GM19455 (cell line): ENCODE measurements around the gene SPHK1.

Experiments
- ATAC-seq: cut with Tn5 transposase; IDR thresholded peaks from one replicate; pipeline ENCODE4 v1.9.1; 2021; ENCODE audit not compliant: unreplicated experiment

The SPHK1 gene

DNA sequence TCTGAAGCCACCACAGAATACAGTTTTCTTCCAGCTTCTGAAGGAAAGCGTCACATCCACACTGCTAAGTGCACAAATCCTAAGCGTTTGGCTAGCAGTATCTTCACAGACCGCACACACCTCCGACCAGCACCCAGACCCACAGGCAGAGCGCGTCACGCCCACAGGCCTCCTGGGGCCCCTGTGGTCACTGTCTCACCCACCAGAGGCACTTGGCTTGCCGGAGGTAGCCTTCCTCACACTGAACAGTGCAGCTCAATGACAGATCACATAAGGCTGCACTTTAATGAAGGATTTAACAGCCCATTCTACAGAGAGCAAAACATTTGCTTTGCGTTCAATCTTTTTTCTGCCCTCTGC, 21.2 kb downstream of the SPHK1 start:
- no peak for ATAC-seq

DNA sequence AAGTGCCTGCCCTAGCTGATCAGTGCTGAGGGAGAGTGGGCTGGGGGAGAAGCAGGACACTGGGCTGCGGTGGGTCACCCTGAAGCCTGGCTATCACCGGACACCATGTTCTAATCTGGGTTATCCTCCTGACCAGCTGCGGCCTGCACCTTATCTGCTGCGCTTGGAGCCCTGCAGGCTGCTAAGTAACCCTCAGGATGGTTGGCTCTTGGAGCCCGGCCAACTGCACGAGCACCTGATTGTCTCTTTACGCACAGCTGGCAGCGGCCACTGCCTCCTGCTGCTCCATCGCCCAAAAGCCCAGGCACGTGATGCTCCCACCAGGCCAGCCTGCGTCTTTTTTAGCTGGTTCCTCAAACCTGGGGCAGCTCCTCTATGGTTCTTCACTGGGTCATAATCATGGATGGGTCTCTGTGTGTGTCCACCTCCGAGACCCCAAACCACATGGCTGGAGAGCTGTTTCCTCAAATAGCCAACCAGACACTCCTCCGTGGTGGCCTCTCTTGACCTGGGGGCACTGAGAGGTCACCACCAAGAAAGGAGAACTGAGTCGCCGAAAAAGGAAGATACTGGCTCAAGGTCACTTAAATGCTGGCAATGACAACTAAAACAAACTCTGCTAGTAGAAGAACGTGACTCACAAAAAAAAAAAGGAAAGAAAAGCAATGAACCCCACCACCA, 21.7 kb downstream of the SPHK1 start:
- ATAC-seq = no peak

DNA sequence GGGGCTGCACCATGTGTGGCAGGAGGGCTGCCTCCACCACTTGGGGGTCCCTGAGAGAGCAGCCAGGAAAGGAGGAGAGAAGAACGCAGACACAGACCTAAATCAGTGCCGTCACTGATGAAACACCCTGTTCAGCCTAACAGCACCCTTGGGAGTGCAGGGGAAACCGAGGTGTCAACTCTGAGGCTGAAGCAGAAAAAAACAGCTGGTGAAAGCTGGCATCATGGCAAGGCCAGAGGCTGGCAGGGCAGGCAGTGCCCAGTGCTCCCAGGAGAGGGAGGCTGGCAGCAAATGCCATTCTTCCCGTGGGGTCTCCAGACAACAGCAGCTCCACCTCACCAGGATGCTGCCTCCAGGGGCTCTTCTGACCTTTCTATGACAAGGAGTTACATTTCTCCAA, 23.1 kb downstream of the SPHK1 start:
- no peak for ATAC-seq

DNA sequence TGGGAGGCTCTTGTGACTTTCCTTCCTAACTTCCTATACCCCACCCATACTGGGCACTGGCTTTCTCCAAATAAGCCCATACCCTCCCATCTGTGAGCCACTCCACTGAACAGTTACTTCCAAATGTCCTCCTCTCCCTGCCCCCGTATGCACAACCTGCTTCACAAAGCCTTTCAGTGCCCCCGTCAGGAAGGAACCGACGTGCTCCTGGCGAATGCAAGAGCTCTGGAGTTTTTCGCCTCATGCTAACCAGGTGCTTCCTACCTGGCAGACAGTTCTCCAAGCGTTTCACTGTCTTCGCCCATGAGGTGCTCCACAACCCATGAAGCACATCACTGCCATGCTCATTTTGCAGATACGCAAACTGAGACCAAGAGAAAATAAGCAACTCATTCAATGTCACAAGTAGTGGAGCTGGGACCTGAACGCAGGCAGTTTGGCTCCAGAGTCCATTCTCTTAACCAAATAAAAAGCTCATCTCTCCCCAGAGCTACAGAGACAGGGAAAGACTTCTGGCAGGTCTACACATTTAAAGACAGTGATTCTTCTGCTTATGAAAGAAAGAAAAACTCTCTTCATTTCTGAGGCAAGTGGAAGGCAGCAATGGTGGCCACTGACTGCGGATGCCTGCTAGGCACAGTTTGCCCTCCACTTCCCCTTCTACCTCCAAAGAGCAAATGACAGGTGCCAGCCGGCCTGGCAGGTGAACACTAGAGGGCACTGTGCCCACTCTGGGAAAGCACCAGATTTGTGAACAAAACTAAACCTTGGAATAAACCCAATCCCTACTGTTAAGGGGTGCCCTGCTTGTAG, 23.8 kb downstream of the SPHK1 start:
- no peak for ATAC-seq

DNA sequence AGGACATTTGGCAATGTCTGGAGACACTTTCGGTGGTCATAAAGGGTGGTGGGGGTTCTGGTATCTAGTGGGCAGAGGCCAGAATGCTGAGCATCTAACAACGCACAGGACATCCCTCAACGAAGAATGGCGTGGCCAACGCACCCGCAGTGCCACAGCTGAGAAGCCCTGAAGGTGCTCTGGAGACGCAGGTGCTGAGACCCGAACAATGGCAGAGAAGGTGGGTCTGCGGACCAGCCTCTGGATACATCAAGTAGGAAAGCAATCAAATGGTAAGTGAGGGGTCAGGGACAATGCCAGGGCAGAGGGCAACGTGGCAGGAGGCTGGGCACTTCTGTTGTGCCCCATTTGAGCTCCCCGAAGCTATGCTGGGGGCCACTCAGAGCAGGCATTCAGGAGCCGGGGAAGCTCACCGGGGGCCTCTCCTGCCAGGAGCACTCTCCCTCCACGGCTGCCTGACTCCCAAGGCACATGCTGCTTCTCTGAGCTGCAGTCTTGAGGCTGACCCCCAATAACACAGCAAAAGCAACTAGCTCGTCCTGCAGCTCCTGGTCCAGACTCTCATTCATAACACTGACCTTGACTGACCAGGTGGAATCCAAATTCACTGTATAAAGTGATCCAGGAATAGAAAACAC, 26.0 kb downstream of the SPHK1 start:
- no peak for ATAC-seq

DNA sequence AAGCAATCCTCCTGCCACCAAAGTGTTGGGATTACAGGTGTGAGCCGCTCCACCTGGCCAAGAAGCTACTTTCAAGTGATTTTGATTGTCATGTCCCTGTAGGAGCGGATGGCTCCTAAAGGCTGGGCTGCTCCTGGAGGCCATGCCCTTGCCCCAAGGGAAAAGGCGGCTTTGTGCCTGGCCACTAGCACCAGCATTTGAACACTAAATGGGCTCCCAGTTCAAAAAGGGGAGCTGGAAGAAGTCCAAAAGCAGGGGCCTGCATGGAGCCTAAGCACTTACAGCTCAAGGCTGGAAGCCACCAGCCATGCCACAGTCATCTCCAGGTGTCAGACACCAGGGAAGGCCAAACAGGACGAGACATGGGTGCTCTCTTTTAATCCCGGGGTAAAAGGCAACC, 26.8 kb downstream of the SPHK1 start:
- ATAC-seq = no peak

DNA sequence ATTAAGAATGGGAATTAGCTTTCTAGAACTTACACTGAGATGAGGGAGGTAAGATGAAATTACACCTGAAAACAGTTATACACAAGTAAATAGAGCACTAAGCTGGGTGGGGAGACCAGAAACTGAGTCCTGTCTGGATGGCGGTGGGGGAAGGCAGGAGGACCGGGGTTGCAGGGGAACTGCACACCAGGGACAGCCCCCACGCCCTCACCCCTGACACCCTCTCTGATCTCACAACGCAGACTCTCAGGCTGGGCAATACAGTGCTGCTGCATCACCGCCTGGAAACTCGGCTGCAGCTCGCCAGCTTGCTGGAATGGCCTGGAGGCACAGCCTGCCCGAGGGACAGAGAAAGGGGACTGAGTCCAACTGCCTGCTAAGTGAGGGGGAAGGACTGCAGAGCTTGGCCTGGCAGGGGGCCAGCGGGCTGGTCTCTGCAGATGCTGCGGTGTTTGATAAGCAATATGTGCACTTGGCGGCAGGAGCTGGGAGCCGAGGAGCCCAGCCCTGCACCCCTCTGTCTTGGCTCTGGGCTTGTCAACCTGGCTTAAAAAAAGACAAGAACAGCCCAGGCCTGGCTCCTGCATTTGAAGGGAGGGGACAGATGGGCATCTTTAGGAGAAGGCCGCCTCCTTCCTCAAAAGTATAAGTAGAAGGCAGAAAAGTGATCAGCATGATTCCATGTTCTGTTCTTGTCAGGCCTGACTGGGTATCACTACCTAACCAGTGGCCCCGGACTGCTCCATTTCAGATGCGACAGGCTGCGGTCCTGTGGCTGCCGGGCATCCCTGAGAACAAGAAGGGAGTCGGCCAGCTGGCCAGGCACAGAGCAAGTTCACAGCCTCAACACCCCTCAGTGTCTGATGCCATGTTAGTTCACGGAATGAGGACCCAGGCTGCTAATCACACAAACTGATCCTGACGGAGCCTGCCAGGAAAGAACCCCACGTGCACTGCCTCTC, 30.2 kb downstream of the SPHK1 start:
- no peak for ATAC-seq

DNA sequence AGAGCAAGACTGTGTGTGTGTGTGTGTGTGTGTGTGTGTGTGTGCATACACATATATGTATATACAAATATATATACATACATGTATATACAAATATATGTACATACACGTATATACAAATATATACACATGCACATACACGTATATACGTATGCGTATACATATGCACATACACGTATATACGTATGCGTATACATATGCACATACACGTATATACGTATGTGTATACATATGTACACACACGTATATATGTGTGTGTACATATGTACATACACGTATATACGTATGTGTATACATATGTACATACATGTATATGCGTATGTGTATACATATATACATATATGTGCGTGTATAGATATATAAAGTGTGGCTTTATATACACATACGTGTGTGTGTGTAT, 31.4 kb downstream of the SPHK1 start:
- no peak for ATAC-seq

DNA sequence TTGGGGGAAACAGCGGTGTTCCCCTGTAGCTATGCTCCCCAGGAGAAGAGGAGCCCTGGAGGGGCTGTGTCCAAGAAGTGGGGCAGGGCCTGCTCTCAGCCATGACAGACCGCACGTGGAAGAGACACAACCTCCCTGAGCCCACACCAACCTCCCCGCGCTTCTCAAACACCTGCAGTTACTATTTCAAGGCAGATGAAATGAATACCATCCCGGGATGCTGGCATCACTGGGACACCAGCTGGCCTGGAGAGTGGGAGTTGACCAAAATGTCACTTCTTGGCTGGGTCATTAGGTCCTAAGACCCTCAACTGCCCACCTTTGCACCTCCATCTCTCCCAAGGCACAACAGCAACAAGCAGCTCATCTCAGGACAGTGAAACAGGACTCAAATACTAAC, 32.0 kb downstream of the SPHK1 start:
- no peak for ATAC-seq

DNA sequence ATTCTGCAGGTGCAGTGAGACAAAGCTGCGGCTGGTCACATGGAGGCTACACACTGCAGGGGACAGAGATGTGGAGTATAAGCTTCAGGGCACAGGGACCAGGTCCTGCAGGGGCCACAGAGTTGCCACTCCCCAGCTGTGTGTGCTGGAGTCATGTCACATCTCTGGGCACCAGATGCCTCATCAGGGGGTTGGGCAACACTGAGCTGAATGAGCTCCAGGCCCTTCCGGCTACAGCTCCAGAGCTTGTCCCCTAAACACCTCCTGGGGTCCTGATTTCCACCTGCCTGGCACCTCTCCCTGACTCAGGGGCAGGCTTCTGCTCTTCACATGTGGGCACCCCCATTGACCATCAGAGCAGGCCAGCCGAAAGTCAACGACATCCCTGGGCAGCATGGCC, 32.5 kb downstream of the SPHK1 start:
- ATAC-seq = no peak

DNA sequence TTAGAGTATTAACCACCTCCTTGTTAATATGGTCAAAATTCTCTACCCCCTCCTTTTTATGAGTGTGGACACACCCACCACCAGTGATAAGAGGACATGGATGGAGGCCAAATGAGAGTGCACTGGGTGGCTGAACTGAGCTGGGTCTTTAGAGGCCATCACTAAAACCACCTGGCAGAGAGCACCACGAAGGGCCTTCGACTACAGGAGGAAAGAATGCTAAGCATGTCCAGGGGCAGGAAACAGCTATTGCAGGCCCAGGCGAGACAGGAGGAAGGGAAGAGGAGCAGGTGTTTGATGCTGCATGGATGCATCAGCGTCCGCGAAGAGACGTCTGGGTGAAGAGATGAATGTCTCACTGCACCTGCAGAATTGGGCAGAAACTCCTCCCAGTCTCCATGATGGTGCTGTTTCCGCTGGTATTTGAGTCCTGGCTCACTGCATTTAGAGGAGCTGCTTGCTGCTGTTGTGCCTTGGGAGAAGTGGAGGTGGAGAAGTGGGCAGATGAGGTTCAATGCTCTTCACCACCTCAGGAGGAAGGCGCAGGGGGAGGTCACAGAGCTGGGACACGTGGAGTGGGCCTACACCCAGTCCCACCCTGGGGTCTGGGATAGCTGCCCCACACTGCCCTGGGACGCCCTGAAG, 33.2 kb downstream of the SPHK1 start:
- no peak for ATAC-seq

DNA sequence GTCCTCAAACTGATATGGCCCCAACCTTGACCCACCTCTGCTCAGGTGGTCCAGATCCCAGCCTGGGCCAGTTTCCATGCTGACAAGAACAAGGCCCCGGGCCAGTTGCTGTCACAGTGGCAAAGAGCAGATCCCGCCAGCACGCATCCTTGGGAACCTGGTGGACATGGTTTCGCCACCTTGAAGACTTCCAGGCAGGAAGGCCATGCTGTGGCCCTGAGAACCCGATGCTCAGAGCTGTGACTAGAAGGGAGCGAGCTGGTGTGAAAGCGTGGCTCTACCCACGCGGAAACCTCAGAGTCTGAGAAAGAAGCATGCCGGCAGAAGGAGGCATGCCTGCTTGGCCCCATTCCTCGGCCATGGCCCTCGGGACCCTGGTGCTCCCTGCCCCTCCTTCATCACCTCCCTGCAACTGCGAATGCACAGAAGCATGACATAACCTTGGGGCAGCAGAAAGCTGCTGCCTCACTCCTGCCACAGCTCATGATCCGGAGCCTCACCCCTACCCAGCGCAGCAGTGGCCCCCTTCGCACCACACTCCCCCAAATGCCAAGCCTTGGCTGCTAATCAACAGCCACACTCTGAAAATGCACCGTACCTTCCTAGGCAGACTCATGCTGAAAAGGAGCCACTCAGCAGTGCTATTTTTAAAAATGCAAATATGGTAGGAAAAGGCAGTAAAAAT, 35.3 kb downstream of the SPHK1 start:
- no peak for ATAC-seq

DNA sequence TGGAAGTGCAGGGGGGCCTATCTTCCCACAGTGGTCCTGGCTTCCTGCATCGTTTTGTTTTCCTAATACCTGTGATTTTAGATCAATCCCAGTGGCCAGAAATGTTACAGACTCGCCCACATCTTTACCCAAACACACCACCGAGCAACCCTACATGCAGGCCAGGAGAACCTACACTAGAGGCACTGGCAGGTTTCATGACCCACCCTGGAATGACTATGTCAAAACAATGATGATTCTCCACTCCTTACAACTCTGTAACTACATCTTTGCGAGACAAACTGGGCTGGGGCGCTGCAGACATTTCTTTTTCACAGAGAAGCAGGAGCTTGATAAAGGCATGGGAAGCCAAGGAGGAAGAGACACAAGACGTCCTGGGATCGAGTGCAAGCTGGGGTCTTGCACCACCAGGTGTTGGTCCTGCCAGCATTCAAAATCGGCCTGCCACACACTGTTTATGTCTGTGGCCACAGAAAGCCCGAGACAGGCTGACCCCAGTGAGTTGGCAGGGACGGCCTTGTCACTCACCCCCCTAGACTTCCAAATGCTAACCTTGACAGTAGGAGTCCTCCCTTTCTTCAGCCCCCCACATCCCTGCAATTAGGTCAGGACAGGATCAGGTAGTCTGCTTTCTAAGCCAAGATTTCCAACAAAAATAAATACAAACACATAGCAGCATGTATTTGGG, 36.1 kb downstream of the SPHK1 start:
- no peak for ATAC-seq

DNA sequence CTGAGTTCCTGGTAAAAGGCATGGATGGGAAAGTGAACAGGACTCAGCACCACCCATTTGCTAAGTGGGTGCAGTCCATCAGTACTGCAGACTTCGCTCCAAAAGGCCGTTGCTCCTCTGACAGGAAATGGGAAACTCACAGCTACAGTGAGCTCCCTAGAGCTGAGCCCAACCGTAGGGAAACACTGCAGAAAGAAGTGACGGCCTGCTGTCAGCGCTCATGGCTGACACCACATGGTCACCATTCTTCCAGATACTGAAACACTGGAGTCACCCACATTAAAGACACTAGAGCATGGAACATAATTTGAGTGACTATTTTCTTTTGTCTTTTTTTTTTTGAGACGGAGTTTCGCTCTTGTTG, 36.6 kb downstream of the SPHK1 start:
- no peak for ATAC-seq

DNA sequence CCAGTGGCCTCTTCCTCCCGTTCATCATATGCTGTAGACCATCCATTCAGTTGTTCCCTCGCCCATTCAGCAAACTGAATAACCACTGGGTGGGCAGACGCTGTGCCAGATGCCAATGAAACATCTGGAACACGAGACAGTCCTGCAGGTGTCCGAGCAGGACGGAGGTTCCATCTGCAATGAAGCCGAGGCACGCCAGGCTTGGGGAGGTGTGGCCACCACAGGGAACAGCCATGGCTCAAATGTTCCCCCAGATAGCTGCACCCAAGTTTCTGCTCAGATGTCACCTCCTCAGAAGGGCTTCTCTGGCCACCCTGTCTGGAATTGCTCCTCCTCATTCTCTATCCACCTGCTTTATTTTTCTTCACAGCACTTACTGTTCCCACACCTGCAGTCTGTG, 38.0 kb downstream of the SPHK1 start:
- no peak for ATAC-seq

DNA sequence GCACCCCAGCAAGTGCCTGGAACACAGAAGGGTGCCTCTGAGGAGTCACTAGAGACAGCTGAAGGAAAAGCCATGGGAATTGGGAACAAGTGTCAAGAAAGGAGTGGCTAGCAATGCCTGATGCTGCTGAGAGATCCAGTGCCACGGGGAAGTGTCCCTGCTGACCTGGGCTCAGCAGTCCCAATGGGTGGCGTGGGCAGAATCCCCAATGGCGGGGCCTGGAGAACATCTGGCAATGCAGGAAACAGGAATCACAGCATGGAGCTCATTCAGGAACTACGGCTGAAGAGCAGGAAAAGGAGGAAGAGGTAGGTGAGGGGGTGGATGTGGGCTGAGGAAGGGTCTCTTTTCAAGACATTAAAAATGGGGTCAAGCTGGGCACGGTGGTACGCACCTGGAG, 38.5 kb downstream of the SPHK1 start:
- no peak for ATAC-seq

DNA sequence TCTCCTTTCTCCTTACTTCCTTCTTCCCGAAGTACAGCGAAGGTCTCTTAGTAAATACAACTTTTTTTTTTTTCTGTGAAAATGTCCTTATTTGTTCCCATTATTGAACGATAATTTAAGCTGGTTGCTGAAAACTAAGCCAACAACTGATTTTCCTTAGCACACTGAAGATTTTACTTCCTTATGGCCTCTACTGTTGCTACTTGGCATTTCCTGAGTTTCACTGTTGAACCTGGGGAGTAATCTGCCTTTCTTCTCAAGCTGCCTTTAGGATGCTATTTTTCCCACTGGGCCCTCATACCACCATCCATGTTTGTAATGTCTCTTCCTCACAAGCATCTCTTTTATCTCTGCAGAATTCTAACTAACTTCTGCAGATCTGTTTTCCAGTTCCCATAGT, 42.4 kb downstream of the SPHK1 start:
- ATAC-seq = no peak

DNA sequence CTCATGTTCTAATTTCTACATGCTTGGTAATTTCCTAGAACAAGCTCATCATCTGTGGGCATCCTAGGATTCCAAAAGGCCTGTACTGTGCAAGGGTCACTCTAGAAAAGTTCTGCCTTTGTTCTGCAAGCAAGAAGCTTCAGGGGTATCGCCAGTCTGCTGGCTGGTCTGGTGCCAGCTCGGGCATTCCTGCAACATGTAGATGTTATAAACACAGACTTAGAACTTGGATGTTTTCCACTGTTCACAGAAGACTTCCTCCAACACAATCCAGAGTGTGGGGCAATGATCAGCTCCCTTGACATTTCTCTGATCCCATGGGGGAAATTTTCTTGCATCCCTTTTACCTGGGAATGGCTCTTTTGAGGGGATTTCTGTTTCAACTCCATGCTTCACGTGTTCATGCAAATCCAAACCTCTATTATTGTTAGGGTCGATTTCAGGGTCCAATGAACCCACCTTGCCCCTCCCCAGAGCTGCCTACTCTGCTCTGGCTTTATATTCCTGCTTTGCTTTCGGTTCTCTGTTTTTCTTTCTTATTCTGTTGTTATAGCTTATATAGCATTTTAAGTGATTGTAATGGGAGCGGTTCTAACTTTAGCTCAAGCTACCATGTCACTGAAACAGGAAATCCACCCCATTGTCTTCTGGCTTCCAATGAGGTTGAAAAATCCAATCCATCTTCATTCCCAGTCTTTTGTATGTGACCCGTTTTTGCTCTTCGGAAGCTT, 43.3 kb downstream of the SPHK1 start:
- ATAC-seq = no peak

DNA sequence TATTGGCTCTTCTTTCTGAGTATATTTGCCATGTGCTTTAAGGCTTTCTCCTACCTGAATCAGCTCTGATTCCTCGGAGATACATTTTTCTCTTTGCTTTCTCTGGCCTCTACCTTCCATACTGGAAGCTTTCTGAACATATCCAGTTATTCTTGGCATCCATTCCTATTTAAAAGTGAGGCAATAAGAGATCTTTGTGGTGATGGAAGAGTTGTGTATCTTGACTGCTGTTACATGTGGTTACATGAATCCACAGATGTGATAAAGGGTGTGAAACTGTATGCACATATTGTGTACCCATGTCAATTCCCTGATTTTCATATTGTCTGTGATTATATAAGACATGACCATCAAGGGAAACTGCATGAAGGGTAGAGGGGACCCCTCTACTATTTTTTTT, 44.1 kb downstream of the SPHK1 start:
- no peak for ATAC-seq
